ENCODE results near the gene ZBTB40. TPM values are rescaled to one million over a fixed set of nuclear protein-coding genes. Genes with fewer than 3 reads are reported as not detected.

The ZBTB40 gene
- total RNA-seq, 1 donor from 2014 or later, result 14.9 TPM

- Mint-ChIP-seq H3K4me1 (no peaks in the 10 kb centered on the region), H3K36me3 (peaks cover 10% of the 10 kb centered on the region), H3K4me3 (no peak overlapping the region), H3K27me3 (ENCODE audit: insufficient read depth, low read depth) (no peaks in the 10 kb centered on the region), H3K9me3 (peaks cover 20% of the 10 kb centered on the region), H3K27ac (no peak overlapping the region)
- no peaks in the 10 kb centered on the region for H3K27me3 ChIP-seq
- H3K9ac ChIP-seq, result no peak overlapping the region
- peaks cover 20% of the 10 kb centered on the region for H3K4me1 ChIP-seq
- no peak overlapping the region for H2AFZ ChIP-seq (replicated peaks)
- no peak overlapping the region for H3K4me3 ChIP-seq
- H3K4me2 ChIP-seq, result no peak overlapping the region
- H4K20me1 ChIP-seq (ENCODE audit: low read depth), result no peaks in the 10 kb centered on the region
- H3F3A ChIP-seq (ENCODE audit: low read depth), result no peaks in the 10 kb centered on the region
- peaks cover 6% of the 10 kb centered on the region for H3K9me3 ChIP-seq (ENCODE audit: low read depth)
- peaks cover 38% of the 10 kb centered on the region for H3K79me2 ChIP-seq (ENCODE audit: low read depth)
- H3K36me3 ChIP-seq, result no peaks in the 10 kb centered on the region
- no peak for DNase-seq (ENCODE audit: low spot score)
- TF ChIP-seq EZH2 (IDR thresholded peaks at IDR 0.05), result no peak
- TF ChIP-seq EZH2phosphoT487 (IDR thresholded peaks at IDR 0.05), result no peak
- TF ChIP-seq CTCF (IDR thresholded peaks at IDR 0.05), result no peak
- H3K27ac ChIP-seq, result no peak overlapping the region
Measured at GRCh38 chr1:22485431-22485830, 33.8 kb downstream of the ZBTB40 start.

DNA sequence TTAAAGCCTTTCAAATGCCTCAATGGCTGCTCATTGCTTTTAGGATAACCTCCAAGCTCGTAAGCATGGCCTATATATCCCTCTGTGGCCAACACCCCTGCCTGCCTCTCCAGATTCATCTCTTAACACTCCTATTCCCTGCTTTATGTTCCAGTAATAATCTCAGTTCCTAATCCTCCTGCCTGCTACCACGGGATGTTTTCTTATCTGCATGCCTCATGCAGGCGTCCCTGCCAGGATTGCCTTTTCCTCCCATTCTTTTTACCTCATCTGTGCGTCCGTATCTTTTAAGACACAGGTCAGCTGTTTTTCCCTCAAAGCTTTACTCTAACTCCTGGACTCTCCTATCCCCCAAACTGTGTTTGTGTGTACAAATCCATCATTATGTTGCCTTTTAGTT, 36.1 kb downstream of the ZBTB40 start:
- no peaks in the 10 kb centered on the region for H3K27me3 ChIP-seq

GRCh38 chr1:22488319-22488718, 36.7 kb downstream of the ZBTB40 start:
- H4K20me1 ChIP-seq (ENCODE audit: low read depth), result no peaks in the 10 kb centered on the region
- peaks cover 6% of the 10 kb centered on the region for H3K9me3 ChIP-seq (ENCODE audit: low read depth)
- Mint-ChIP-seq H3K27ac (no peak overlapping the region), H3K4me3 (no peak overlapping the region), H3K9me3 (peaks cover 17% of the 10 kb centered on the region), H3K27me3 (ENCODE audit: insufficient read depth, low read depth) (no peaks in the 10 kb centered on the region), H3K36me3 (peaks cover 8% of the 10 kb centered on the region), H3K4me1 (no peaks in the 10 kb centered on the region)
- peaks cover 22% of the 10 kb centered on the region for H3K4me1 ChIP-seq
- H3K36me3 ChIP-seq, result no peaks in the 10 kb centered on the region
- TF ChIP-seq EZH2 (IDR thresholded peaks at IDR 0.05) (no peak), CTCF (IDR thresholded peaks at IDR 0.05) (no peak)
- DNase-seq (ENCODE audit: low spot score), result peak; percentile 12
- H3K4me2 ChIP-seq, result no peak overlapping the region
- H3K27me3 ChIP-seq, result no peaks in the 10 kb centered on the region
- no peak overlapping the region for H3K4me3 ChIP-seq
- H3K79me2 ChIP-seq (ENCODE audit: low read depth), result peaks cover 22% of the 10 kb centered on the region
- no peaks in the 10 kb centered on the region for H3F3A ChIP-seq (ENCODE audit: low read depth)
- no peak overlapping the region for H2AFZ ChIP-seq (replicated peaks)
- no peak overlapping the region for H3K27ac ChIP-seq
- no peak overlapping the region for H3K9ac ChIP-seq

More for the DNA sequence above, 36.1 kb downstream of the ZBTB40 start:
- Mint-ChIP-seq H3K27me3 (ENCODE audit: insufficient read depth, low read depth) (no peaks in the 10 kb centered on the region), H3K4me3 (no peak overlapping the region), H3K27ac (no peak overlapping the region), H3K9me3 (peaks cover 20% of the 10 kb centered on the region), H3K36me3 (peaks cover 12% of the 10 kb centered on the region), H3K4me1 (no peaks in the 10 kb centered on the region)
- H2AFZ ChIP-seq (replicated peaks), result no peak overlapping the region
- H3K4me1 ChIP-seq, result peaks cover 22% of the 10 kb centered on the region
- no peak overlapping the region for H3K4me3 ChIP-seq
- DNase-seq (ENCODE audit: low spot score), result no peak
- no peak overlapping the region for H3K27ac ChIP-seq
- H3F3A ChIP-seq (ENCODE audit: low read depth), result no peaks in the 10 kb centered on the region
- H3K9me3 ChIP-seq (ENCODE audit: low read depth), result peaks cover 6% of the 10 kb centered on the region
- TF ChIP-seq CTCF (IDR thresholded peaks at IDR 0.05), result no peak
- no peaks in the 10 kb centered on the region for H4K20me1 ChIP-seq (ENCODE audit: low read depth)
- H3K36me3 ChIP-seq, result no peaks in the 10 kb centered on the region
- H3K9ac ChIP-seq, result no peak overlapping the region
- no peak overlapping the region for H3K4me2 ChIP-seq
- H3K79me2 ChIP-seq (ENCODE audit: low read depth), result peaks cover 26% of the 10 kb centered on the region

DNA sequence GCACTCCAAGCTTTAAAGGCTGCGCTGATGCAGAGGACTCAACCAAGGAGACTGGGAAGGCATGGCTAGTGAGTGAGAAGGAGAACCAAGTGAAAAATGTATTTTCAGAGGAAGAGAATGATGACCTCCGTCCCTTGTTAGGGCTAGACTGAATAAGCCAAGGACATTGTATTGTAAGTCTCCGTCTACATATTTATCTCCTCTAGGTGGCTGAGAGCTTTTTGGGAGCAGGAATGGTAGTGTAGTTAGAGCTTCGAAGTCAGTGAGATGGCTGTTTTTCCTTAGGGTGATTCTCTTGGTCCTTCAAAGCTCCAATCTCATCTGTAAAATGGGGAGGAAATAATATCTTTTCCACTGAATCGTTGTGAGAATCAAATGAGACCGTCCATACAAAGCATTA, 37.6 kb downstream of the ZBTB40 start:
- Histone ChIP-seq H3K36me3 (no peaks in the 10 kb centered on the region), H3F3A (ENCODE audit: low read depth) (no peaks in the 10 kb centered on the region), H2AFZ (replicated peaks) (no peak overlapping the region), H3K4me2 (no peak overlapping the region), H3K27ac (no peak overlapping the region), H3K4me3 (no peak overlapping the region), H3K27me3 (no peaks in the 10 kb centered on the region), H3K79me2 (ENCODE audit: low read depth) (peaks cover 16% of the 10 kb centered on the region), H3K9ac (no peak overlapping the region), H3K4me1 (peaks cover 22% of the 10 kb centered on the region), H3K9me3 (ENCODE audit: low read depth) (peaks cover 2% of the 10 kb centered on the region), H4K20me1 (ENCODE audit: low read depth) (no peaks in the 10 kb centered on the region)
- H3K27ac Mint-ChIP-seq, result no peak overlapping the region
- peaks cover 12% of the 10 kb centered on the region for H3K9me3 Mint-ChIP-seq
- H3K4me3 Mint-ChIP-seq, result no peak overlapping the region
- H3K4me1 Mint-ChIP-seq, result no peaks in the 10 kb centered on the region
- no peak for TF ChIP-seq EZH2phosphoT487 (IDR thresholded peaks at IDR 0.05)
- no peak for TF ChIP-seq CTCF (IDR thresholded peaks at IDR 0.05)
- no peak for TF ChIP-seq EZH2 (IDR thresholded peaks at IDR 0.05)
- peaks cover 12% of the 10 kb centered on the region for H3K36me3 Mint-ChIP-seq
- no peaks in the 10 kb centered on the region for H3K27me3 Mint-ChIP-seq (ENCODE audit: insufficient read depth, low read depth)
- no peak for DNase-seq (ENCODE audit: low spot score)

All from neural progenitor cell (in vitro differentiated cells).